ENCODE data around the gene CAPZB.

The CAPZB gene

GRCh38 chr1:19426294-19427086 is 58.8 kb downstream of the CAPZB start:
- DNase-seq, result no peak

- DNase-seq, result no peak
Measured at GRCh38 chr1:19425646-19426239, 59.6 kb downstream of the CAPZB start.

- no peak for DNase-seq
Measured at GRCh38 chr1:19424651-19425570, 60.4 kb downstream of the CAPZB start.

- no peak for DNase-seq
Measured at GRCh38 chr1:19423130-19423529, 62.2 kb downstream of the CAPZB start.

- DNase-seq, result no peak
Measured at GRCh38 chr1:19421365-19421764, 64.0 kb downstream of the CAPZB start.

GRCh38 chr1:19420606-19421005 is 64.7 kb downstream of the CAPZB start:
- no peak for DNase-seq

- no peak for DNase-seq
Measured at GRCh38 chr1:19419691-19420090, 65.6 kb downstream of the CAPZB start.

GRCh38 chr1:19418503-19418971 is 66.8 kb downstream of the CAPZB start:
- DNase-seq, result no peak

- DNase-seq, result no peak
Measured at GRCh38 chr1:19416921-19417470, 68.3 kb downstream of the CAPZB start.

GRCh38 chr1:19416145-19416544 is 69.2 kb downstream of the CAPZB start:
- no peak for DNase-seq

GRCh38 chr1:19414515-19415121 is 70.7 kb downstream of the CAPZB start:
- no peak for DNase-seq

- DNase-seq, result no peak
Measured at GRCh38 chr1:19413999-19414398, 71.3 kb downstream of the CAPZB start.

- DNase-seq, result no peak
Measured at GRCh38 chr1:19412654-19413053, 72.7 kb downstream of the CAPZB start.

- DNase-seq, result no peak
Measured at GRCh38 chr1:19411612-19412011, 73.7 kb downstream of the CAPZB start.

- DNase-seq, result no peak
Measured at GRCh38 chr1:19410393-19410792, 74.9 kb downstream of the CAPZB start.

- no peak for DNase-seq
Measured at GRCh38 chr1:19409477-19410341, 75.6 kb downstream of the CAPZB start.

GRCh38 chr1:19407494-19408096 is 77.7 kb downstream of the CAPZB start:
- DNase-seq, result no peak

GRCh38 chr1:19406680-19407079 is 78.7 kb downstream of the CAPZB start:
- no peak for DNase-seq

GRCh38 chr1:19405761-19406487 is 79.4 kb downstream of the CAPZB start:
- no peak for DNase-seq

- no peak for DNase-seq
Measured at GRCh38 chr1:19405195-19405760, 80.1 kb downstream of the CAPZB start.

All from amniotic stem cell (primary cell).